Activated CD4-positive, alpha-beta T cell treated with anti-CD3 and anti-CD28 coated beads for 48 hours (primary cell): Measurements from ENCODE around the gene CLP1.
"Not testable (repeated sequence)": the region's sequence is repeated elsewhere in the genome, so short reads cannot be mapped to it uniquely, and the experiment has no call there.

Experiments used
- DNase-seq: peaks from one replicate; pipeline ENCODE4 v3.0.0-alpha.2; 2020

The CLP1 gene

GRCh38 chr11:57641011-57641807, 16.4 kb upstream of the CLP1 start:
- no peak for DNase-seq

- DNase-seq = no peak
Measured at GRCh38 chr11:57643802-57644201, 13.8 kb upstream of the CLP1 start.

- DNase-seq = peak; percentile 92
Measured at GRCh38 chr11:57644748-57645688, 12.5 kb upstream of the CLP1 start.

GRCh38 chr11:57645689-57646085, 11.9 kb upstream of the CLP1 start:
- DNase-seq = no peak

- no peak for DNase-seq
Measured at GRCh38 chr11:57646194-57646798, 11.3 kb upstream of the CLP1 start.

- DNase-seq = no peak
Measured at GRCh38 chr11:57646799-57647303, 10.7 kb upstream of the CLP1 start.

GRCh38 chr11:57647372-57647771, 10.2 kb upstream of the CLP1 start:
- DNase-seq = no peak

- no peak for DNase-seq
Measured at GRCh38 chr11:57647960-57648800, 9.4 kb upstream of the CLP1 start.

GRCh38 chr11:57648801-57649735, 8.5 kb upstream of the CLP1 start:
- DNase-seq = no peak

- peak; percentile 51 for DNase-seq
Measured at GRCh38 chr11:57649826-57650738, 7.5 kb upstream of the CLP1 start, which contains the start of gene YPEL4. Gene YPEL4 (minus strand): TSS chr11:57649912. CDS start chr11:57647107, 2,805 bp downstream.

GRCh38 chr11:57650739-57651090, 6.8 kb upstream of the CLP1 start:
- no peak for DNase-seq

GRCh38 chr11:57651408-57651807, 6.2 kb upstream of the CLP1 start:
- DNase-seq = no peak

- not testable (repeated sequence) for DNase-seq
Measured at GRCh38 chr11:57652230-57652629, 5.3 kb upstream of the CLP1 start.

- DNase-seq = no peak
Measured at GRCh38 chr11:57652662-57653061, 4.9 kb upstream of the CLP1 start.

GRCh38 chr11:57653163-57653562, 4.4 kb upstream of the CLP1 start:
- DNase-seq = no peak

- no peak for DNase-seq
Measured at GRCh38 chr11:57656885-57657193, 723 bp upstream of the CLP1 start.

- no peak for DNase-seq
Measured at GRCh38 chr11:57658023-57658361, 430 bp downstream of the CLP1 start.

- no peak for DNase-seq
Measured at GRCh38 chr11:57659669-57660068, 2.1 kb downstream of the CLP1 start.

GRCh38 chr11:57662893-57663292, 5.3 kb downstream of the CLP1 start:
- no peak for DNase-seq

GRCh38 chr11:57663975-57664374, 6.4 kb downstream of the CLP1 start:
- DNase-seq = no peak
